Mesodermal cell (in vitro differentiated cells): ENCODE data around the gene PM20D1.
"Not testable (repeated sequence)": the region's sequence is repeated elsewhere in the genome, so short reads cannot be mapped to it uniquely, and the experiment has no call there.

Source experiments
- H3K27ac ChIP-seq: 2 replicates; pipeline ENCODE4 v1.7.0; 2013; ENCODE audit warnings: mild to moderate bottlenecking, low read depth, low read length, moderate library complexity; ENCODE audit not compliant: severe bottlenecking
- H3K36me3 ChIP-seq: 2 replicates; pipeline ENCODE4 v1.7.1; 2013; ENCODE audit warnings: mild to moderate bottlenecking, low read length, moderate library complexity; ENCODE audit not compliant: control insufficient read depth, insufficient read depth
- H3K4me1 ChIP-seq: one replicate; pipeline ENCODE4 v1.7.1; 2013; ENCODE audit warnings: mild to moderate bottlenecking, low read length; ENCODE audit not compliant: insufficient read depth, control insufficient read depth, poor library complexity, severe bottlenecking
- H3K4me3 ChIP-seq: 2 replicates; pipeline ENCODE4 v1.7.0; 2013; ENCODE audit warnings: low read length, control low read depth, mild to moderate bottlenecking; ENCODE audit not compliant: insufficient read depth, poor library complexity, severe bottlenecking; ENCODE audit errors: extremely low read depth
- H3K9me3 ChIP-seq: 2 replicates; pipeline ENCODE4 v1.7.1; 2013; ENCODE audit warnings: mild to moderate bottlenecking, low read length, moderate library complexity; ENCODE audit not compliant: control insufficient read depth
- WGBS, 2 experiments: methylation state at CpG; one replicate each; pipeline ENCODE4 v1.1.5; 2013; ENCODE audit warnings: missing lambda C conversion rate in 2 of 2; ENCODE audit not compliant: insufficient coverage in 2 of 2; 5-methylcytosine and 5-hydroxymethylcytosine counted together

Gene PM20D1

DNA sequence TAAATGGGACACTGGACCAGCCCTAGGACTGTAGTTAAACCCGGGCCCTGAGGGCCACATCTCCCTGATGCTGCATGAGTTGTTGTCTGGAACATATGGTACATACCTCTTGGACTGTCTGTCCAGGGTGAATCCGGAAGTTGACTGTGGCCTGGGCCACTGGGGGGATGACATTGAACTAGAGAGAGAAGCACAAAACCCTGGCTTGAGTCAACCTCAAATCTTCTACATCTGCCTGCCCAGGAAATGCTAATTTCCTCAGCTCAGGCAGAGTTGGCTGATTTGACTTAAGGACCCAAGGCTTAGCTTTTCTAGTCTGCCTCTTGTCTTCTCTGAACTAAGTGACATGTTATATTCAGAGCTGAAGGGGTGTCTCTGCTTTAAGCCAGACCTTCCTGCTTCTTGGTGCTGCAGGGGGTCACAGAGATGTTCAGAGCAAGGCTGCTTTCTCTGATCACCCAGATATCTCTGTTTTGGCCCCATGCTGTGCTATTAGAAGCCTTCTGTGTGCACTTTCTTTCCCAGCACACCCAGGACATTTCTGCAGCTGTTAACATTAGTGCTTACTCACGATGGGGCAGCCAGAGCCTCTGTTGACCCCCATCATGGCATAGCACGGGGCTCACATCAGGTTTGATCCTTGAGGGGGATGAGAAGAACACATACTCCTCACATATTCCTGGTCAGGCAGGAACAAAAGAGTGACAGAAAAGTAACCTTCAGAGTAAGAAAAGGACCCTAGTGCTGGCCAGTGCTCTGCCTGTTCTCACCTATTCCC, 9.6 kb downstream of the PM20D1 start:
- H3K4me1 ChIP-seq = peaks cover 3% of the 10 kb centered on the region
- H3K9me3 ChIP-seq = no peaks in the 10 kb centered on the region
- H3K36me3 ChIP-seq = no peaks in the 10 kb centered on the region
- WGBS, 2 experiments = 80 to 90% methylated on average over 2 of the region's 4 CpGs
- no peak overlapping the region for H3K4me3 ChIP-seq
- no peak overlapping the region for H3K27ac ChIP-seq

DNA sequence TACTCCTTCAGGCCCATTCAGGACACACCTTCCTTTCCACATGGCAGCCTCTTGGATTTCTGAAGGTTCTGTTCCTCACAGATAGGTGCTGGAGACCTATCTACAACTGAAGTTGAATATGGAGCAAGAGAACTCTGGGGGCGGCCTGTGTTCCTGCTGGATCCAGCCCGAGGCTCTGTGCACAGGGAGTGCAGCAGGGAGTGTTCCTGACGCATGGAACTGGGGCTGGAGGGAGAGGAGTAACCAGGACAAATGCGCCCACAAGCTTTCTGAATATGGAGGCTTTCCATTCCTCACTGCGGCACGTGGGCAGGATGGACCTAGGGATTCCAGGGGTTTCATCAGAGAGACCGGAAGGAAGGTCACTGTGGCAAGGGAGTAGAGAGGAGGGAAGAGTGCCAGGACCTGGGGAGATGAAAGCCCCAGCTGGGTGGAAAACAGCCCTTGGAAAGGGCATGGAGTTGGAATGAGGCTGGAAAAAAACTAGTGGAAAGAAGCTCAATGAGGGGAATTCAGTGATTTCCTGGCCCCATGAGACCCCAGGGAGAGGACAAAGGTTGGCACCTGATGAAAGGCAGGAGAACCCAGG, 12.5 kb downstream of the PM20D1 start:
- Histone ChIP-seq H3K4me1 (peaks cover 9% of the 10 kb centered on the region), H3K4me3 (no peak overlapping the region), H3K9me3 (no peaks in the 10 kb centered on the region), H3K36me3 (no peaks in the 10 kb centered on the region), H3K27ac (no peak overlapping the region)
- 82 to 94% methylated on average over 7 of the region's 7 CpGs for WGBS, 2 experiments

DNA sequence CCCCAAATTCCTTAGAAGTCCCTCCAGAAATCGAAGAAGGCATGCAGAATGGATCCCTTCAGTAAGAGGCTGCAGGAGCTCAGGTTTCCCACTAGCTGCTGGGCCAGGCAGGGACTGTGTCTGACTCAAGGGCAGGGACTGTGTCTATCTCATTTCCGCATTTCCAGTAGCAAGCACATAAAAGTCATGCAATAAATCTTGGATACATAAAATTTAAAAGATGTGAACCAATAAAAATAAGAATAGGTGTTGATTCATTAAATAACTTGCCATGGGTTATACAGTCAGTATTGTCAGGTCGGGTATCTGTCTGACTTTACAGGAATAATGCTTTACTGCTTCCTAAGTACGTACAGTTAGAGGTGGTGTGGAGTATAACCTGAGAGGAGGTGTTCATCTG, 15.2 kb downstream of the PM20D1 start:
- no peaks in the 10 kb centered on the region for H3K9me3 ChIP-seq
- no peak overlapping the region for H3K4me3 ChIP-seq
- no peaks in the 10 kb centered on the region for H3K36me3 ChIP-seq
- peaks cover 5% of the 10 kb centered on the region for H3K4me1 ChIP-seq
- WGBS, 2 experiments = 88 to 95% methylated on average over 3 of the region's 4 CpGs
- H3K27ac ChIP-seq = no peak overlapping the region

DNA sequence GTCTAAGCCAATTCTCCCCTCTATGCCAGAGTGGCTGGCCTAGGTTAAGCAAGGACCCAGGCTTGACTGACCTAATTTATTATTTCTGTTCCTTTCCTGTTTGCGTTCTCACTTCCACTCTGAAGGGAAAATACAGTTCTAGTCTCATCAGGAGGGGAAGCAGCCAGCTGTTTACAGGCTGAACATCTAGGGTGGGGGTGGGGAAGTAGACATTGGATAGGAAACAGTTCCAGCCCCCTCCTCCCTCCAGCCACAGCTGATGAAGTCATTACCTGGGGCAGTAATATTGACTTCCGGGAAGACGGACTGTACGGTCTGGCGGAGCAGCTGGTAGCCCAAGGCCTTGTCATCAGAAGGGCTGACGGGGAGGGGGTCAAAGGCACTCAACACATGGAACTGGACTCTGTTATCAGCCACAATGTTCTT, 17.6 kb downstream of the PM20D1 start:
- Histone ChIP-seq H3K4me1 (peaks cover 5% of the 10 kb centered on the region), H3K4me3 (no peak overlapping the region), H3K36me3 (no peaks in the 10 kb centered on the region), H3K27ac (peak overlapping the region; percentile 23), H3K9me3 (no peaks in the 10 kb centered on the region)
- 91 to 92% methylated on average over 5 to 6 of the region's 6 CpGs for WGBS, 2 experiments

DNA sequence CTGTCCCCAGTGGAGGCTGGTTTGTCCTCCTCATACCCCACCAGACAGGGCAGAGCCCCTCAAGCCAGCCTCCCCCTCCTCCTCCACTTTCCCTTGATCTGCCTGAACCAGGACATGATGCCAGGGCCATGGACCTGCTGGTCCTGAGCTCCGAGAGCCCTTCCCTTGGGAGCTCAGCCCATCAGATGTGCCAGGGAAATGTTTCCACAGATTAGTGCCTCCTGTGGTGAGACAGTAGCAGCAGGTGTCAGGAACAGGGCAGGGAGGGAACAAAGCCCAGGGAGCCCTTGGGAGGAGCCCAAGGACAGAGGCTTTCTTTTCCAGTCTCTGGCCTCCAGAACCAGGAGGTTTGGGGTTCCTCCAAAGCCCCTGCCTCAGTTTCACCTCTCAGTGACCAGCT, 22.3 kb downstream of the PM20D1 start:
- Histone ChIP-seq H3K4me3 (no peak overlapping the region), H3K36me3 (no peaks in the 10 kb centered on the region), H3K9me3 (no peaks in the 10 kb centered on the region), H3K27ac (no peak overlapping the region), H3K4me1 (no peaks in the 10 kb centered on the region)
- 67 to 100% methylated on average over 1 of the region's 1 CpG for WGBS, 2 experiments

DNA sequence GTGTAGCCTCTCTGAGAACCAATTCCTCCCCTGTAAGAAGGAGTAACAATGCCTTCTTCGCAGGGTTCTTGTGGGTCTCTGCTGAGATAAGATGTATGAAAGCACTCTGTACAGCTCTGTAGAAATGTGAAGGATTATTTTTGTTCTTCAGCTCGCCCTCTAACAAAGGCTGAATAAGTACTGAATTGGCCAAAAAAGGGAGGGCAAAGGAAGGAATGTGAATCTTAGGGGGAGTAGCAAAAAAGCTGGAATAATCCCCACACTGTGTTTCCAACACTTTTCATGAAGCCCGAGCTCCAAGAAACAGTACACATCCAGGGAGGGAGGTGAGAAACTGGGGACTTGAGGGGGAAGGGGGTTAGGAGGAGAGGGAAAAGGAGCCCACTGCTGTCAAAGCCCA, 22.9 kb downstream of the PM20D1 start:
- Histone ChIP-seq H3K4me1 (no peaks in the 10 kb centered on the region), H3K4me3 (no peak overlapping the region), H3K9me3 (no peaks in the 10 kb centered on the region), H3K36me3 (no peaks in the 10 kb centered on the region), H3K27ac (no peak overlapping the region)
- WGBS, 2 experiments = 79 to 100% methylated on average over 2 of the region's 3 CpGs

DNA sequence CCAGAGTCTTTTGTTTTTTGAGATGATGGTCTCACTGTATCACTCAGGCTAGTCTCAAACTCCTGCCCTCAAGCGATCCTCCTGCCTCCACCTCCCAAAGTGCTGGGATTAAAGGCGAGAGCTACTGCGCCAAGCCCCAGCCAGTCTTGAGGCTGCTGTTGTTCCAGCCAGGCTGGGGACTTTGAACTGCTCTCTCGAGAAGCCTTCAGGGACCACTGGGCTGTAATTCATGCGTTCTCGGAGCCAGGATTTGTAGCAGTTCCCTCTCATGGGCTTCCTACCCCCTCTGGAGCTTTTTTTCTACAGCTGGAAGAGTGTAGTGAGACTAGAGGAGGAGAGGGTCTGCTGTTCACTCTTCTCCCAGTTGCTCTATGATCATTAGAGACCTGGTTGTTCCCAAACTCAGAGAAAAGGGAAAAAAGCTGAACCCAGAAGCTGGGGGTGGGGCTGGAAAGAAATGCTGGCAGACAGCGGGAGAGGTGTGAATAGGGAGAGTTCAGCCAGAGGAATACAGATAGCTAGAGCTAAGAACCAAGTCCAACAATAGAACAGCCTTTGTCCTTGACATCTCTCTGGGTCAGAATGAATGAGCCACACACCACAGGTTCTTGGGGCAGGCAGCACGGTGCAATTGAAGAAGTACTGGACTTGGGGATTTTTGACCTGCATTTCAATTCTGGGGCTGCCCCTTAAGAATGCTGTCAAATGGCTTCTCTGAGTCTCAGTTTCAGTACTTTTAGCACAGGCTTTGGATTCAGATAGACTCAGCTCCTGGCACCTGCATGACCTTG, 23.7 kb downstream of the PM20D1 start:
- Histone ChIP-seq H3K36me3 (no peaks in the 10 kb centered on the region), H3K9me3 (no peaks in the 10 kb centered on the region), H3K4me3 (no peak overlapping the region), H3K27ac (no peak overlapping the region), H3K4me1 (no peaks in the 10 kb centered on the region)
- 63 to 68% methylated on average over 2 to 6 of the region's 8 CpGs for WGBS, 2 experiments

DNA sequence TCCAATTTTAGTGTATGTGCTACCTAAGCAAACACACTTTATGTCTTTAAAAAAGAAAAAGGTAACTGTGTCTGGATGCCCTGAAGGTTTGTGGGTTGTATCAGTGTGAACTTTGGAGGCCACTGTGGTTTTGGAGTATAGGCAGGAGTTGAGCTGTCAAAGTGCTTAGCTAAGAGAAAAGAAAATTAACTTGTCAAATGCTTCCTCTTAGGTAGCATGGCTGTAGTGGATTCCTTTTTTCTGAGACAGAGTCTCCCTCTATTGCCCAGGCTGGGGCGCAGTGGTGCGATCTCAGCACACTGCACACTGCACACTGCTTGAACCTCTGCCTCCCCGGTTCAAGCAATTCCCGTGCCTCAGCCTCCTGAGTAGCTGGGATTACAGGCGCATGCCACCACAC, 25.8 kb downstream of the PM20D1 start:
- Histone ChIP-seq H3K4me1 (no peaks in the 10 kb centered on the region), H3K4me3 (no peak overlapping the region), H3K36me3 (no peaks in the 10 kb centered on the region), H3K9me3 (no peaks in the 10 kb centered on the region), H3K27ac (no peak overlapping the region)
- WGBS, 2 experiments = 86 to 100% methylated on average over 2 of the region's 5 CpGs

DNA sequence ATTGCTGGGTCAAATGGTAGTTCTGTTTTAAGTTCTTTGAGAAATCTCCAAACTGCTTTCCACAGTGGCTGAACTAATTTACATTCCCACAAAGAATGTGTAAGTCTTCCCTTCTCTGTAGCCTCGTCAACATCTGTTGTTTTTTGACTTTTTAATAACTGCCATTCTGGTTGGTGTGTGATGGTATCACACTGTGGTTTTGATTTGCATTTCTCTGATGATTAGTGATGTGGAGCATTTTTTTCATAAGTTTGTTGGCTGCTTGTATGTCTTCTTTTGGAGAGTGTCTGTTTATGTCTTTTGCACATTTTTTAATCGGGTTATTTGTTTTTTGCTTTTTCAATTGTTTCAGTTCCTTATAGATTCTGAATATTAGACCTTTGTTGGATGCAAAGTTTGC, 26.7 kb downstream of the PM20D1 start:
- not testable (repeated sequence) for H3K9me3 ChIP-seq, H3K4me1 ChIP-seq, H3K27ac ChIP-seq, H3K4me3 ChIP-seq, H3K36me3 ChIP-seq
- whole genome bisulfite sequencing, 2 experiments = 100% methylated on average over 1 of the region's 2 CpGs; no CpG with 5 or more reads in 1 of the 2 experiments

DNA sequence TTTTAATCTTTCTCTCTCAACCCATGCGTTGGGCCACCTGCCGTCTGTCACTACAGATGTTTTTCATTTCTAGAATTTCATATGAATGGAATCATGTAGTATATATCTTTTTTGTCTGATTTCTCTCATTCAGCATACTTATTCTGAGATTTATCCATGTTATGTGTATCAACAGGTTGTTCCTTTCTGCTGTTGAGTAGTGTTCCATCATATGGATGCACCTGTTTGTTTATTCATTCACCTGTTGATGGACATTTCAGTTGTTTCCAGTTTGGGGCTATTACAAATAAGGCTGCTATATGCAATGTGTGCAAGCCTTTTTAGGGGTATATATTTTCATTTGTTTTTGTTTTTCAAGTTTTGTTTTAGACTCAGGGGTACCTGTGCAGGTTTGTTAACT, 27.5 kb downstream of the PM20D1 start:
- Histone ChIP-seq H3K27ac (no peak overlapping the region), H3K36me3 (no peaks in the 10 kb centered on the region), H3K4me3 (no peak overlapping the region), H3K4me1 (no peaks in the 10 kb centered on the region), H3K9me3 (no peaks in the 10 kb centered on the region)
- WGBS, 2 experiments = no CpG with 5 or more reads among the region's 2 CpGs
